Measurements from ENCODE around the gene ALG9.

The ALG9 gene

GRCh38 chr11:111765320-111765983 lies 105.9 kb downstream of the ALG9 start:
- peaks cover 18 to 24% of the 10 kb centered on the region in 2 experiments for H3K4me1 ChIP-seq (ENCODE audit: control insufficient read depth in 1 of 2, insufficient read depth in 1 of 2, low read depth in 1 of 2, low read length in 1 of 2)
- H3K27ac ChIP-seq: peak overlapping the region; percentile 27
- peak overlapping the region; percentile 96 for H3K4me3 ChIP-seq (ENCODE audit: low read depth in 1 of 2, low read length in 1 of 2)
- no peak for TF ChIP-seq CTCF (IDR thresholded peaks at IDR 0.05)
- no peaks in the 10 kb centered on the region for H3K9me3 ChIP-seq
- H3K36me3 ChIP-seq: peaks cover 11% of the 10 kb centered on the region
- H3K27me3 ChIP-seq: no peaks in the 10 kb centered on the region

GRCh38 chr11:111764621-111765020 lies 106.8 kb downstream of the ALG9 start:
- Histone ChIP-seq H3K4me1 (ENCODE audit: control insufficient read depth in 1 of 2, insufficient read depth in 1 of 2, low read depth in 1 of 2, low read length in 1 of 2) (peaks cover 18 to 24% of the 10 kb centered on the region in 2 experiments), H3K27me3 (no peaks in the 10 kb centered on the region), H3K27ac (no peak overlapping the region), H3K9me3 (no peaks in the 10 kb centered on the region), H3K4me3 (ENCODE audit: low read depth in 1 of 2, low read length in 1 of 2) (no peak overlapping the region), H3K36me3 (peaks cover 19% of the 10 kb centered on the region)
- TF ChIP-seq CTCF (IDR thresholded peaks at IDR 0.05): no peak

GRCh38 chr11:111762981-111763643 lies 108.3 kb downstream of the ALG9 start:
- H3K9me3 ChIP-seq: no peaks in the 10 kb centered on the region
- no peak overlapping the region for H3K4me3 ChIP-seq (ENCODE audit: low read depth in 1 of 2, low read length in 1 of 2)
- H3K36me3 ChIP-seq: peaks cover 24% of the 10 kb centered on the region
- peaks cover 18 to 24% of the 10 kb centered on the region in 2 experiments for H3K4me1 ChIP-seq (ENCODE audit: control insufficient read depth in 1 of 2, insufficient read depth in 1 of 2, low read depth in 1 of 2, low read length in 1 of 2)
- no peaks in the 10 kb centered on the region for H3K27me3 ChIP-seq
- no peak overlapping the region for H3K27ac ChIP-seq
- TF ChIP-seq CTCF (IDR thresholded peaks at IDR 0.05): no peak

- Histone ChIP-seq H3K4me3 (ENCODE audit: low read depth in 1 of 2, low read length in 1 of 2) (no peak overlapping the region), H3K27me3 (no peaks in the 10 kb centered on the region), H3K27ac (no peak overlapping the region), H3K36me3 (peaks cover 27% of the 10 kb centered on the region), H3K4me1 (ENCODE audit: control insufficient read depth in 1 of 2, insufficient read depth in 1 of 2, low read depth in 1 of 2, low read length in 1 of 2) (peaks cover 18 to 24% of the 10 kb centered on the region in 2 experiments), H3K9me3 (no peaks in the 10 kb centered on the region)
- TF ChIP-seq CTCF (IDR thresholded peaks at IDR 0.05): no peak
These were observed 108.9 kb downstream of the ALG9 start for GRCh38 chr11:111762526-111762925.

- TF ChIP-seq CTCF (IDR thresholded peaks at IDR 0.05): no peak
- no peak overlapping the region for H3K4me3 ChIP-seq (ENCODE audit: low read depth in 1 of 2, low read length in 1 of 2)
- no peak overlapping the region for H3K27ac ChIP-seq
- H3K4me1 ChIP-seq (ENCODE audit: control insufficient read depth in 1 of 2, insufficient read depth in 1 of 2, low read depth in 1 of 2, low read length in 1 of 2): peaks cover 9 to 11% of the 10 kb centered on the region in 2 experiments
- peaks cover 27% of the 10 kb centered on the region for H3K36me3 ChIP-seq
- H3K9me3 ChIP-seq: no peaks in the 10 kb centered on the region
- H3K27me3 ChIP-seq: no peaks in the 10 kb centered on the region
These were observed 110.3 kb downstream of the ALG9 start for GRCh38 chr11:111761036-111761435.

All from neutrophil (primary cell).